GM18519 (cell line): ENCODE results near the gene APOA1.

Experiments
- ATAC-seq: cut with Tn5 transposase; IDR thresholded peaks from one replicate; pipeline ENCODE4 v1.9.1; 2021; ENCODE audit warnings: mild to moderate bottlenecking, moderate library complexity; ENCODE audit not compliant: unreplicated experiment, low FRiP score

APOA1 gene

DNA sequence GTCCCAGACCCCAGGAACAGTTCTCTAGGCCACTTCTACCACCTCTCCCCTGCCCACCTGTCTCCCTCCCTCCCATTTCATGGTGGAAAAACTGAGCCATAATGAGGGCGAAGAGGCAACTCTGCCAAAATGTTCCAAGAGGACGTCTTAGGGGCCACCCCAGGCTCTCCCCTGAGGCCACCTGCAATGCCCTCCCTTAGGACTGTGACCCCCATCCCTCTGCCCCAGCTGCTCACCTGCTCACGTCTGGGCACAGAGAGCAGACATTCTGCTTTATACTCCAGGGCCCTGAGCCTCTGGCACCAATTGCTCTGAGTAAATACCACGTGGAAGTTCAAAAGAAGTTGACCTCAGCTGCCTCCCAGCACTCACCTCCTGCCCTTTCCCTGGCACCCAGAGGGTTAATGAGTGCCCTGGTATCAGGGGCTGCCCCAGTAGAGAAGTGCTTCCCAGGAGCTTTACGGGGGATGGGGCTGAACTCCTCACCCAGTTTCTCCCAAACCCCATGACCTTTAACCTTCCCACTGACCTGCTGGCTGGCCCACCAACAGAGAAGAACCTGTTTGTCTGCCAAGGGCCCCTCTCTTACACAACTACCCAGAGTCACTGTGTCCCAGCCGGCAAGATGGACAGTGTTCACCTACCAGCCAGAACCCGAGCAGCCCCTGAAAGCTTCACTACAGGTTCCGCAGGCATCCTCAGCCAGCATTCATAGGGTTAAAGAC, 45.1 kb downstream of the APOA1 start:
- no peak for ATAC-seq

- ATAC-seq = no peak
Measured at GRCh38 chr11:116791813-116792143, 45.6 kb downstream of the APOA1 start, which contains the start of gene APOA5. TSS of gene APOA5 (minus strand) at chr11:116791879. CDS start at chr11:116791860, 19 bp downstream.

DNA sequence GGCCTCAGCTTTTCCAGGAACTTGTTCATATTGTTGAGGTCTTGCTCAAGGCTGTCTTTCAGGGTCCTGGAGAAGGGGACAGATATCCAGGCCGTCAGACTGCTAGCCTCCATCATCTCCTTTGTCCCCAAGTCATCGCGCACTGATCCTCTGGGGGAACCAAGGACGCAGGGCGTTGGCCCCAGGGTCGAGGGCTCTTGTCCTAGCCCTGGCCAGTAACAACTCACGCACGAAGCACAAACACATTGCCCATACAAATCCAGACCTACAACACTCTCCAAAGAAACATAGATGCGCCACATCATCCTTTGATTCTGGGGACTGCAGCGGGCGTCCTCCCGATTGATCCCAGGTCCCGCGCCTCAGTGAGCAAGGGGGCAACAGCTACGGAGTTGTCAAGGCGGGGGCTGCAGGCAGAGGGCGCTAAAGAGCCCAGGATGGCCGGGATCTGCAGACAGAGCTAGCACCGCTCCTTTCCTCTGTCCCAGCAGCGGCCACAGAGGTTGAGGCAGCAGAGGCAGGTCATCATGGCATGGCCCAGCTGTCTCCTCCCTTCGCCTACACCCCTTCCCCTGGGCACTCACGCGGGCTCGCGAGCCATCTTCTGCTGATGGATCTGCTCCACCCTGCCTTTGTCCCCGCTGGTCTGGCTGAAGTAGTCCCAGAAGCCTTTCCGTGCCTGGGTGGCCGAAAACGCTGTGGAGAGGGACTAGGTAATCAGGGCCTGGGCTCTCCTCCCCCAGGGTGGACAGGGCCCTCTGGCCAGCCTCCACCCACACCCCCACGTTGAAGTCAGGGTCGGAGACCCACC, 46.2 kb downstream of the APOA1 start:
- no peak for ATAC-seq

- no peak for ATAC-seq
Measured at GRCh38 chr11:116790167-116791001, 47.0 kb downstream of the APOA1 start.

DNA sequence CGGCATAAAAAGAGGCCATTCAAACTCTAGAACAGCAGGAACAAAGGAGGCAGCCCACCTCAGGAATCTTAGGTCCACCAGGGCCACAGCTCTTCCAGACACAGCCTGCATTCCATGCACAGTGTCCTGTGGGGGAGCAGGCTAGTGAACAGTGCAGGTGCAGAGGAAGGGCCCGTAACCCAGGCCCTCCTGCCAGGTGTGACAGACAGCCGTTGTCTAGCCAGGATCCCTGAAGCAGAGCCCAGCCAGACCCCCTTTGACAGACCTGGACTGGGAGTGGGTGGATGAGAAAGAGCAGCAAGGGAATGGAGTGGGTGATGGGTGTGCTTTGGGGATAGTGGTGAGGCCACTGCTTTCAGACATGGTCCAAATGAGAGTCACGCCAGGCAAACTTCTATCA, 48.4 kb downstream of the APOA1 start:
- no peak for ATAC-seq

DNA sequence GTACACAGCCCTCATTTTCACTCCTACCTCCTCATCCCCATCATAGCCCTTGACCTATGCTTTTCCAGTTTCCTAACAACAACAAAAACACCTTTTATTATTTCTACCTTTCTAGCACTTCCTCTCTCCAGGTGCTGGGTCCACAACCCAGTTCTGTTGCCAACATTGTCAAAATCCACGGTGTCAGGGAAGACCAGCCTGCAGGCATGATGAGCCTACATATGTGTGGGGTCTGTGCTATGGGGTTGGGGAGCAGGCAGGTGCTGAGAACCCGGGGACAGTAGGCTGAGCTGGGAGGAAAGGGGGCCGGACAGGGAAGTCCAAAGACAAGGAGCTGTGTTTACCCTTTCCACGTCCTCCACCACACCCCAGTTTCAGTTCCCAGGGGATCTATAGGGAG, 48.9 kb downstream of the APOA1 start:
- no peak for ATAC-seq

GRCh38 chr11:116787786-116788486, 49.5 kb downstream of the APOA1 start, which contains the start of gene ZPR1:
TSS of gene ZPR1 (minus strand) at chr11:116788023. CDS start at chr11:116787990, 33 bp downstream.
- peak; percentile 46 for ATAC-seq

- no peak for ATAC-seq
Measured at GRCh38 chr11:116787436-116787785, 50.0 kb downstream of the APOA1 start.

DNA sequence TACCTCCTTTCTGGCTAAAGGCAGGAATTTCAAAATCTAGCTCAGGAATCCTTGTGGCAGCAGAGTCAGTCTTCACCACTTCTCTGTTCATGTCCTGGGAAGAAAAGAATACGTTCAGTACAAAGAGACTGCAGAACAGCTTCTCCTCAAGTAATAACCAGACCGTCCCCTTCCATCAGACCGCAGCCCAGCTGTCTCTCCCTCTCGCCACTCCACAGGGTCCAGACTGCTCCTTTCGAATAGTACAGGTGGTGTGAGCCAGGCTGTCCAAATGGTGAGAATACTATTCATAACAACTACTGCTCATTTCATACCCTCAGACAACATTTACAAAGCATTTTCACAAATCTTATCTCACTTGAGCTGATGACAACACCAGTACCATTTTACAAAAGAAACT, 50.5 kb downstream of the APOA1 start:
- ATAC-seq = no peak

DNA sequence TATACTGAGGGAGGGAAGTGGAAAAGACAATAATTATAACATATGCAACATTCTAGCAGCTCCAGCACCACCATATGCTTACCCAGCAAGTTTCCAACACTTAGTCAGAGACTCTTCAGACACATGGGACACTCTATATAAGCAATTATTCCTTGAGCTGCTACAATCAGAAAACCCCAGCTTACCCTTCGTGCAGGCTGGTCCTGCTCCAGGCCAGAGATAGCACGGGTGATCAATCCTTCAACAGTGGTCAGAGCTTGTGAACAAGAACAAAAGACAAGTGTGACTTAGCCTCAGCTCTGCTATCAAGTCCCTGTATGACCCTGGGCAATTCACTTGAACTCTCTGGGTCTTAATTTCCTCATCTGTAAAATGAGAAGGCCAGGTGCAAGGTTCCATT, 51.1 kb downstream of the APOA1 start:
- ATAC-seq = no peak
